Activated CD4-positive, alpha-beta memory T cell treated with anti-CD3 and anti-CD28 coated beads, Interleukin-2, amount 10 ng/mL, durations not matched to agents 7 days and 5 days (primary cell): ENCODE measurements around the gene PSMD2. TPM values are rescaled to one million over a fixed set of nuclear protein-coding genes. Genes with fewer than 3 reads are reported as not detected.

Experiments
- CTCF ChIA-PET: fragments of 350-600 bp; sonication (Branson Sonifier 250); formaldehyde crosslinking; loops from one replicate; lab custom pipeline; 2021; ENCODE audit warnings: antibody characterized with exemption, inconsistent platforms; lab: Charles Lee
- POLR2A ChIA-PET: fragments of 350-600 bp; sonication (Branson Sonifier 250); formaldehyde crosslinking; loops from one replicate; lab custom pipeline; 2021; ENCODE audit warnings: antibody characterized with exemption; lab: Charles Lee
- DNase-seq: peaks from one replicate; pipeline ENCODE4 v3.0.0-alpha.2; 2020
- H3K27ac Mint-ChIP-seq: one replicate; pipeline ENCODE4 v1.8.0; 2021; ENCODE audit warnings: mild to moderate bottlenecking, mixed read lengths
- H3K27me3 Mint-ChIP-seq: one replicate; pipeline ENCODE4 v1.8.0; 2021; ENCODE audit warnings: mixed read lengths
- H3K36me3 Mint-ChIP-seq: one replicate; pipeline ENCODE4 v1.8.0; 2021; ENCODE audit warnings: low read depth, mixed read lengths
- H3K4me1 Mint-ChIP-seq: one replicate; pipeline ENCODE4 v1.8.0; 2021; ENCODE audit warnings: mixed read lengths
- H3K4me3 Mint-ChIP-seq: one replicate; pipeline ENCODE4 v1.8.0; 2021; ENCODE audit warnings: mild to moderate bottlenecking, mixed read lengths
- H3K9me3 Mint-ChIP-seq: one replicate; pipeline ENCODE4 v1.8.0; 2021; ENCODE audit warnings: mixed read lengths
- total RNA-seq, 2 experiments: library from RNA; stranded (reverse); gene quantifications; one replicate each; pipeline ENCODE4 v1.2.3, GENCODE V29; 2021

Gene PSMD2
- total RNA-seq, 2 experiments from 2014 or later: 177 TPM

DNA sequence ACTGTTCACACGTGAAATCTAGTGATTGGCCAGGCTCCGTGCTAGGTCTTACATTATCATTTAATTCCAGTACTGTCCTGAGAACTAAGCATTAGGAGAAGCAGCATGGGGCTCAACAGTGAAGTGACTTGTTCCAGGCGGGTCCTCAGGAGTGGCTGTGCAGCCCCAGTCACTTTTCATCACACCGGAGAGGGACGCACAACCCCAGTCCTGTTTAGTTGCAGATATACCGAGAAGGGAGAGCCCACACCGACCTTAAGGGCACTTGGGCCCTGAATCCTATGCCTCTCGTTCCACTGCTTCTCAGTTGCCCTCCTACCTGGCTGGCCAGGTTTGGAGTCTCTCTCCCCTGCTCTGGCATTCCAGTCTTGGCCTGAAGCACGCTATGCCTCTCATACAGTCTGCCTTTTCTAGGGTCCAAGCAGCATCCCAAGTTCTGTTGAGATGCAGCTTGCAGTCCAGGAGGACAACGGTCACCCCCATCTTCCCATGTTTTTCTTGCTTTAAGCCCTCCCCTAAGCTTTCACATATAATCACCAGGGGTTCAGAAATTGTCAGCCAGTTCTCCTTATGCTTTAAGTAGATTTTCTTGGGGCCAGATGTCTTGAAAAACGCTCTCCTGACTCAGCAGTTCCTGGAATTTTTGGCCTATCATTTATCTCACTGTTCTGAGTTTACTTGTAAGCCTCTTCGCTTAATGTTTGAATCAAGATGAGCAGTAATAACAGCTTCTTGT is 48.4 kb downstream of the PSMD2 start:
- no peak overlapping the region for H3K4me3 Mint-ChIP-seq
- H3K4me1 Mint-ChIP-seq: peaks cover 9% of the 10 kb centered on the region
- DNase-seq: no peak
- H3K27me3 Mint-ChIP-seq: no peaks in the 10 kb centered on the region
- ChIA-PET POLR2A (interaction anchor here (1.0 to 2.4 kb wide), 4 partner anchors 10 to 32 kb away, joined by 3 to 10 read pairs (median 4); partner anchors contain the start of genes CLCN2 and POLR2H), CTCF (interaction anchor here (0.9 to 1.3 kb wide), 2 partner anchors 16 to 24 kb away, joined by 3 to 6 read pairs; no protein-coding TSS in a partner anchor)
- H3K27ac Mint-ChIP-seq: no peak overlapping the region
- H3K36me3 Mint-ChIP-seq: peaks cover 2% of the 10 kb centered on the region
- no peaks in the 10 kb centered on the region for H3K9me3 Mint-ChIP-seq

DNA sequence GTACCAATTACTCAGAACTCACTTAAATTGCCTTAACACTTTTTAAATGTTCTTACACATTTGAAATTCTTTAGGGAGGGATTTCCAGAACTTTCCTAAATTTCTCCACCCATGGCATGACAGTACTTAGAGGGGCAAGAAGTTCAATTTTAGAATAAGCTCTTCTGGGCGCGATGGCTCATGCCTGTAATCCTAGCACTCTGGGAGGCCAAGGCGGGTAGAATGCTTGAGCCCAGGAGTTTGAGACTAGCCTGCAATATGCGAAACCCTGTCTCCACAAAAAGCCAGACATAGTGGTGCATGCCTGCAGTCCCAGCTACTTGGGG is 49.0 kb downstream of the PSMD2 start:
- Mint-ChIP-seq H3K27me3 (no peaks in the 10 kb centered on the region), H3K27ac (no peak overlapping the region), H3K4me1 (peaks cover 9% of the 10 kb centered on the region), H3K4me3 (no peak overlapping the region), H3K9me3 (no peaks in the 10 kb centered on the region), H3K36me3 (peaks cover 2% of the 10 kb centered on the region)
- CTCF ChIA-PET: interaction anchor here (1.3 kb wide), 1 partner anchor 24 kb away, joined by 6 read pairs; no protein-coding TSS in a partner anchor
- no peak for DNase-seq
- POLR2A ChIA-PET: interaction anchor here (1.0 to 2.4 kb wide), 4 partner anchors 10 to 32 kb away, joined by 3 to 10 read pairs (median 4); partner anchors contain the start of genes CLCN2 and POLR2H

DNA sequence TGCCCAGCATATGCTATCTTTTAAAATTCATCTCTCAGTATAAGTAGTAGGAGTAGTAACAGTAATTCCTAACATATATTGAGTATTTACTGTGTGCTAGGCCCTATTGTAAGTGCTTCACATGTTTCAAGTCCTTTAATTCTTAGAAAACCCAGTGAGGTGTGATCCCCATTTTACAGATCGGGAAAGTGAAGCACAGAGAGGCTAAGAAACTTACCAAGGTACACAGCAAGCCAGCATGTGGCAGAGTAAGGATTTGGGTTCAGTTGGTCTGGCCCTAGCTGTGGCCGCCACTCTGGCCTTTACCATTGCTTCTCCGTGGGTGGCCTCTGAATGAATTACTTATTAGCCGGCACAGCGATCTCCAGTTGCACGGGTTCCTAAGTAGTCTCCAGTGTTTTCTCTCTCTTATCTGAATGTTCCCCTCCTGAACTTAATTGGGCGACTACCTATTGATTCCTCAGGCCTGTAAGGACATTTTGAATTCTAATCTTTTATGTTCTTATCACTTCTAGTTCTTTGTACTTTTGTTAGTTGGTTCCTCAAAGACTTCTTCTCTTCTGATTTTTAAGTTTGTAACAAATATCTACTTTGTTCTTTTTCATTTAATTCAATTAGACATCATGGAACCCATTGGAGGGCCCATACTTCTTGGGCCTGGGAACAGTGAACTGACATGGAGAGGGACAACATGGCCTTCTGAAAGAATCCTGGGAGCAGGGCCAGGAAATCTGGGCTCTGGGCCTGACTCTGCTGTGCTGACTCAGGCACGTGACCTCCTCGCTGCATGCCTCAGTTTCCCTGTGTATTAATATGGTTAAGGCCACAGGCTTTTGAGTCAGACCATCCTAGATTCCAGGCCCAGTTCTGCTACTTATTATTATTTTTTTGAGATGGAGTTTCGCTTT is 50.8 kb downstream of the PSMD2 start:
- POLR2A ChIA-PET: interaction anchor here (3.2 kb wide), 1 partner anchor 12 kb away, joined by 10 read pairs; the partner anchor contains the start of genes CLCN2 and POLR2H
- H3K36me3 Mint-ChIP-seq: peaks cover 2% of the 10 kb centered on the region
- H3K4me3 Mint-ChIP-seq: no peak overlapping the region
- CTCF ChIA-PET: interaction anchor here (1.1 kb wide), 1 partner anchor 13 kb away, joined by 3 read pairs; the partner anchor contains the start of gene FAM131A
- no peak overlapping the region for H3K27ac Mint-ChIP-seq
- H3K27me3 Mint-ChIP-seq: no peaks in the 10 kb centered on the region
- DNase-seq: no peak
- H3K4me1 Mint-ChIP-seq: peaks cover 13% of the 10 kb centered on the region
- no peaks in the 10 kb centered on the region for H3K9me3 Mint-ChIP-seq

DNA sequence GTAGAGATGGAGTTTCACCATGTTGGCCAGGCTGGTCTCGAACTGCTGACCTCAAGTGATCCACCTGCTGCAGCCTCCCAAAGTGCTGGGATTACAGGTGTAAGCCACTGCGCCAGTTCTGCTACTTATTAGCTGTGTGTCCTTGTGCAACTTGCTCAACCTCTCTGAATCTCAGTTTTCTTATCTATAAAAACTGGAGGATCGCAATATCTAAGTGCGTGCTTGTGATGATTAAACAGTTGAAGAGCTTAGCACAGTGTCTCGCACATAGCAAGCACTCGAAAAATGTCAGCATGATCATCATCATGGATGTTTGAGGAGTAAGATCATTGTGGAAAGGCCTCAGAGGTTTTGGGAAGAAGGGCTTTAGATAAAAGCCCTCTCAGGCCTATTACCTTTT is 51.6 kb downstream of the PSMD2 start:
- Mint-ChIP-seq H3K27me3 (no peaks in the 10 kb centered on the region), H3K9me3 (no peaks in the 10 kb centered on the region), H3K27ac (no peak overlapping the region), H3K36me3 (no peaks in the 10 kb centered on the region), H3K4me1 (peaks cover 13% of the 10 kb centered on the region), H3K4me3 (no peak overlapping the region)
- POLR2A ChIA-PET: interaction anchor here (3.2 kb wide), 1 partner anchor 12 kb away, joined by 10 read pairs; the partner anchor contains the start of genes CLCN2 and POLR2H
- DNase-seq: no peak
- CTCF ChIA-PET: interaction anchor here (0.8 to 3.6 kb wide), 3 partner anchors 13 to 45 kb away, joined by 3 to 19 read pairs (median 3); partner anchors contain the start of gene FAM131A

DNA sequence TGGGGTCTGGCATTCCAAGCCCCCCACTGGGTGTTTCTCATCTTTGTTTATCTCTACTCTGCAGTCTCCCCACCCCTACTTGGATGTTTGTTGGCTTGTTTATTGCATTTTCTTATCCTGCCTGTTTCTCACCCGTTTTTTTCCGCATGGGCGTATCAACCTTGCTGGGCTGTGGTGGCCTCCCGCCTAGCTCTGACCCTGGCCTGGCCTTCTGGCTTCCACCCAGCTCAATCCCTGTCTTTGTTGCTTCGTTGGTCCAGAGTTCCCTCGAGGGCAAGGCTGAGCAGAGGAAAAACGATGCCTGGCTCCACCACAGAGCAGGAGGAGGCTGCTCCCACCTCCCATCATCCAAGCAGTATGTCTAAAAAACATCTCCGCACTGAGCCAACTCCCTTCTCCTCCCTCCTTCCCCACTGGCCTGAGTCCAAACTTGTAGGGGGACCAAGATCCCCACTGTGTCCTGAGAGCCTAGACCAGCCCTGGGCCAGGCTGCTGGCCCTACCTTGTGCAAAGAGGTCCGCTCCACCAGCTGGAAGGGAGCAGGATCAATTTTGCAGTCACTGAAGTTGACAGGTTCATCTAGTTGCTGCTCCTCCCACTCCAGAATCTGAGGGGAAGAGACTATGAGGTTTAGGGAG is 52.6 kb downstream of the PSMD2 start:
- CTCF ChIA-PET: interaction anchor here (0.7 to 3.6 kb wide), 4 partner anchors 20 to 192 kb away, joined by 3 to 19 read pairs (median 4); no protein-coding TSS in a partner anchor

DNA sequence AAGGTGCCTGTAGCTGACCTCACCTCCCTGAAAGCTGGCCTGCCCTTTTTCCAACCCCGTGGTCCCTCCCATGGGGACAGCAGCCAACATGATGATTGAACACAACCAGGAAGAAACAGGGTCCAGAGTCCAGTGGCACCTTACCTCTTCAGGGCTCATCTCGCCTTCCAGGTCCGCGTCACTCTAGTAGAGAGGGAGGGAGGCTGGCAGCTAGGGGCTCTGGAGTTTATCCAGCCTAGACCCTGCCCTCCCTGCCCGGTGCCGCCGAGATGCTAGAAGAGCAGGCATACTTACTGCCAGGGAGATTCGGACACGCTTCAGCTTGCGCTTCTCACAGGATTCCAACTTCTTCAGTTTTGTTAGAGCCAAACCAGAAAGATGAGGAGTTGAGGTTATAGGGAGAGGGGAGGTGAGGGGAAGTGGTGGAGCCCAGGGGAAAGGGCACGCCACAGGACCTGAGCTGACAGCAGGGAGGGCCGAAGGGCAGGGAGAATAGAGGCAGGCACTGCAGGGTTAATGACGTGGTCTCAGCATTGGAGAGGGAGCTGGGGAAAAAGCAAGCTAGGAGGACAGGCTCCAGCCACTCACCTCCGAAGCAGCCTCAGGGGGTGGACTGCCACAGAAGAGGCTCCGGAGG is 53.2 kb downstream of the PSMD2 start:
- no peak for DNase-seq
- H3K4me3 Mint-ChIP-seq: no peak overlapping the region
- ChIA-PET POLR2A (interaction anchor here (1.3 to 3.2 kb wide), 2 partner anchors 8 to 10 kb away, joined by 4 to 10 read pairs; partner anchors contain the start of genes CLCN2 and POLR2H), CTCF (interaction anchor here (0.7 to 5.0 kb wide), 5 partner anchors 19 to 191 kb away, joined by 3 to 20 read pairs (median 6); no protein-coding TSS in a partner anchor)
- H3K4me1 Mint-ChIP-seq: peaks cover 11% of the 10 kb centered on the region
- no peaks in the 10 kb centered on the region for H3K27me3 Mint-ChIP-seq
- H3K36me3 Mint-ChIP-seq: no peaks in the 10 kb centered on the region
- H3K27ac Mint-ChIP-seq: no peak overlapping the region
- H3K9me3 Mint-ChIP-seq: no peaks in the 10 kb centered on the region

More for the DNA sequence above, 52.6 kb downstream of the PSMD2 start:
- DNase-seq: no peak
- POLR2A ChIA-PET: interaction anchor here (1.3 to 3.2 kb wide), 2 partner anchors 9 to 11 kb away, joined by 4 to 10 read pairs; partner anchors contain the start of genes CLCN2 and POLR2H
- H3K36me3 Mint-ChIP-seq: no peaks in the 10 kb centered on the region
- peaks cover 13% of the 10 kb centered on the region for H3K4me1 Mint-ChIP-seq
- no peaks in the 10 kb centered on the region for H3K9me3 Mint-ChIP-seq
- H3K4me3 Mint-ChIP-seq: no peak overlapping the region
- no peak overlapping the region for H3K27ac Mint-ChIP-seq
- no peaks in the 10 kb centered on the region for H3K27me3 Mint-ChIP-seq

DNA sequence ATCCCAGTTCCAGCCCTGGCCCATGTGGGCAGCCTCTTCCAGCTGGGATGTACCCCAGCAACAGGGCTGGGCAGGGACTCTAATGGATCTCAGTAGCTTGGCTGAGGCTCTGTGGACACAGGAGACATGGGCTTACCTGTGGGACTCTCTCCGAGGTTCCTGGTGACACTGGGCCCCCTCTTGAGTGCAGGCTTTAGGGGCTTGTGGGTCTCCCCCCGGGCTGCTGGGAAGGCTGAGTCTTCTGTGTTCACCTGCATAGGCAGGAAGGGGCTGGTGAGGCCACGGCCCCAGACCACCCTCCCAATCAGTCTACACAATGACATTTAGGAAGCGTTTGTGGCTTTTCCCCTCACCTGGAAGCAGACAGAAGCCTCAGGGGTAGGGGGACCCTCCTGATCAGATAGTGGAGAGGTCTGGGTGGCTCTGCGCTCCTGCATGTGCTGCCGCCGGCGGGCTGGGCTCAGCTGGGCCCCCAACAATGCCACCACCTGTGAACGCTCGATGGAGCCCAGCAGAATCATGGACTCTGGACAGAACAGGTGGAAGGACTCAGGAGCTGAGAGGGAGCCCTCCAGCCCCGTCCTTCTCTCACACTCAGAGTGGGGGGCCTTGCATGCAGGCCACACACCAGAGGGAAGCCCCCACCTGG is 54.0 kb downstream of the PSMD2 start:
- Mint-ChIP-seq H3K9me3 (no peaks in the 10 kb centered on the region), H3K27ac (no peak overlapping the region), H3K36me3 (no peaks in the 10 kb centered on the region), H3K4me1 (peaks cover 6% of the 10 kb centered on the region), H3K27me3 (no peaks in the 10 kb centered on the region), H3K4me3 (no peak overlapping the region)
- ChIA-PET CTCF (interaction anchor here (1.3 to 5.0 kb wide), 7 partner anchors 9 to 161 kb away, joined by 3 to 20 read pairs (median 7); no protein-coding TSS in a partner anchor), POLR2A (interaction anchor here (1.5 to 3.2 kb wide), 2 partner anchors 9 to 38 kb away, joined by 4 to 10 read pairs; partner anchors contain the start of genes CLCN2 and POLR2H)
- DNase-seq: no peak

DNA sequence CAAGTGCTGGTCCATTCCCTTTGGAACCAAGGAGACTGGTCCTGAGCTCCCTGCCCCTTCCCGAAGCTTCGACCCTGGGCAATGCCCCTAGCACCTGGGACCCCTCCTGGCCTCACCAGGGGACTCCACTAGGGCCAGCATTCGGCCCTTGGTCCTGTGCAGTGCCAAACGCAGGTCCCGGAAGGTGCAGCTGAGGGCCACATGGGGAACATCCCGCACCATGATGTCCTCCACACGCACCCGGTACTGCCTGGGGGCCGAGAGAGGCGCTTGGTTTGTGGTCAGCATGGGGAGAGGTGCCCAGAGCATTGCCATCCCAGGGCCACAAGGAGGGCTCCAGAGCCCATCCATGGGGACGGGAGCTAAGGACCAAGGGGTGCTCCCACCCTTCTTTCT is 54.5 kb downstream of the PSMD2 start:
- CTCF ChIA-PET: interaction anchor here (0.6 to 5.0 kb wide), 11 partner anchors 8 to 161 kb away, joined by 3 to 20 read pairs (median 4); no protein-coding TSS in a partner anchor
- H3K9me3 Mint-ChIP-seq: no peaks in the 10 kb centered on the region
- DNase-seq: no peak
- H3K27me3 Mint-ChIP-seq: no peaks in the 10 kb centered on the region
- peaks cover 5% of the 10 kb centered on the region for H3K4me1 Mint-ChIP-seq
- no peak overlapping the region for H3K4me3 Mint-ChIP-seq
- no peak overlapping the region for H3K27ac Mint-ChIP-seq
- H3K36me3 Mint-ChIP-seq: no peaks in the 10 kb centered on the region
- POLR2A ChIA-PET: interaction anchor here (1.1 to 1.5 kb wide), 2 partner anchors 9 to 38 kb away, joined by 3 to 4 read pairs; no protein-coding TSS in a partner anchor

DNA sequence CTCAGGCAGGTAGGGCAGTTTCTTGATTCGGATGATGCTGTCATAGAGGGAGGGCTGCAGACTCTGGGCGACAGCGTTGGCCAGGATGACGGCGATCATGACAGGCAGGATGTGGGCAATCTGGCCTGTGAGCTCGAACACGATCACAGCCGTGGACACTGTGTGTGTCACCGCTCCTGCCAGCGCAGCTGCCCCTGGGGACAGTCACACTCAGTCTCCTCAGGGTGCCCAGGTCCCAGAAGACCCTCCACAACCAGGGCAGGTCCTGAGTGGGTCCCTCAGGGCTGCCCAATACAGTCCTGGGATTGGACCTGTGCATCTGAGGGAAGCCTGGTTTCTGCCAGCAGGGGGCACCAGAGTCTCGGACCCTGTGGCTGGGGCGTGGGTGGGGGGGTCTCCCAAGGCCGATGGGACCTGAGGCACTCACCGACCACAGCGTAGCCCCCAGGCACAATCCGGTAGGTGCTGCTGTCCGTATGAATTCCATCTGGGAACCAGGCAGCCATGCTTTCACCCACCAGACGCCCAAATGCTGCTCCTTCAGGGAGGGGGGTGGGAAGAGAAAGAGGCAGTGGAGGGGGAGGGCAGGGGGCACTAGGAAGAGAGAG is 55.2 kb downstream of the PSMD2 start:
- H3K36me3 Mint-ChIP-seq: no peaks in the 10 kb centered on the region
- ChIA-PET POLR2A (interaction anchor here (1.1 to 1.5 kb wide), 2 partner anchors 8 to 39 kb away, joined by 3 to 4 read pairs; no protein-coding TSS in a partner anchor), CTCF (interaction anchor here (0.6 to 5.0 kb wide), 12 partner anchors 8 to 188 kb away, joined by 3 to 20 read pairs (median 4); no protein-coding TSS in a partner anchor)
- H3K4me3 Mint-ChIP-seq: no peak overlapping the region
- H3K9me3 Mint-ChIP-seq: no peaks in the 10 kb centered on the region
- H3K4me1 Mint-ChIP-seq: peaks cover 5% of the 10 kb centered on the region
- no peaks in the 10 kb centered on the region for H3K27me3 Mint-ChIP-seq
- DNase-seq: peak; percentile 54
- H3K27ac Mint-ChIP-seq: no peak overlapping the region

DNA sequence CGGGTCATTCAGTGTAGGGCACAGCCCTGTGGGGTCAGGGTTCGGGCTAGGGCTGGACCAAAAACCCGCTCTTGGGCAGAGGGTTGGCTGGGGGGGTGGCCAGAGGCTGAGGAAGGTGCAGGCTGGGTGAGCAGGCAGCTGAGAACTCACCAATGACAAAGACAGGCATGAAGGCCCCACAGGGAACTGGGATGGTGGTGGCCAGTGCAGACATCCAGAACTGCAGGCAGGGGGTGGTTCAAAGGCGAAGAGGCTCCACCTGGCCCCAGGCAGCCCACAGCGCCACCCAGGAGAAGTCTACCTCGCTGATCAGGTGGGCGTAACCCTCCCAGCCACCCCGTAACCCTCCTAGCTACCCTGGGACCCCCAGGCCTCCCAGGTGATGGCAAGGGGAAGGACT is 55.7 kb downstream of the PSMD2 start:
- no peak overlapping the region for H3K4me3 Mint-ChIP-seq
- no peaks in the 10 kb centered on the region for H3K36me3 Mint-ChIP-seq
- no peak for DNase-seq
- H3K27me3 Mint-ChIP-seq: no peaks in the 10 kb centered on the region
- CTCF ChIA-PET: interaction anchor here (1.0 to 5.0 kb wide), 4 partner anchors 13 to 187 kb away, joined by 4 to 20 read pairs (median 6); no protein-coding TSS in a partner anchor
- H3K4me1 Mint-ChIP-seq: peaks cover 5% of the 10 kb centered on the region
- H3K9me3 Mint-ChIP-seq: no peaks in the 10 kb centered on the region
- POLR2A ChIA-PET: no interaction called here
- H3K27ac Mint-ChIP-seq: no peak overlapping the region
